Effector CD4-positive, alpha-beta T cell (primary cell): ENCODE measurements around the gene MFSD1.
A peak's percentile ranks its signal among the peaks of the same experiment; 100 is the strongest.

Experiments
- DNase-seq: peaks from one replicate; pipeline ENCODE4 v3.0.0-alpha.2; 2020
- total RNA-seq: gene quantifications from one replicate; lab custom pipeline; 2026; lab: John Stamatoyannopoulos, UW

The MFSD1 gene, protein sequence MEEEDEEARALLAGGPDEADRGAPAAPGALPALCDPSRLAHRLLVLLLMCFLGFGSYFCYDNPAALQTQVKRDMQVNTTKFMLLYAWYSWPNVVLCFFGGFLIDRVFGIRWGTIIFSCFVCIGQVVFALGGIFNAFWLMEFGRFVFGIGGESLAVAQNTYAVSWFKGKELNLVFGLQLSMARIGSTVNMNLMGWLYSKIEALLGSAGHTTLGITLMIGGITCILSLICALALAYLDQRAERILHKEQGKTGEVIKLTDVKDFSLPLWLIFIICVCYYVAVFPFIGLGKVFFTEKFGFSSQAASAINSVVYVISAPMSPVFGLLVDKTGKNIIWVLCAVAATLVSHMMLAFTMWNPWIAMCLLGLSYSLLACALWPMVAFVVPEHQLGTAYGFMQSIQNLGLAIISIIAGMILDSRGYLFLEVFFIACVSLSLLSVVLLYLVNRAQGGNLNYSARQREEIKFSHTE
- total RNA-seq = 28.1 reads per million, percentile 55 among the genes with 10 or more reads in this experiment

DNA sequence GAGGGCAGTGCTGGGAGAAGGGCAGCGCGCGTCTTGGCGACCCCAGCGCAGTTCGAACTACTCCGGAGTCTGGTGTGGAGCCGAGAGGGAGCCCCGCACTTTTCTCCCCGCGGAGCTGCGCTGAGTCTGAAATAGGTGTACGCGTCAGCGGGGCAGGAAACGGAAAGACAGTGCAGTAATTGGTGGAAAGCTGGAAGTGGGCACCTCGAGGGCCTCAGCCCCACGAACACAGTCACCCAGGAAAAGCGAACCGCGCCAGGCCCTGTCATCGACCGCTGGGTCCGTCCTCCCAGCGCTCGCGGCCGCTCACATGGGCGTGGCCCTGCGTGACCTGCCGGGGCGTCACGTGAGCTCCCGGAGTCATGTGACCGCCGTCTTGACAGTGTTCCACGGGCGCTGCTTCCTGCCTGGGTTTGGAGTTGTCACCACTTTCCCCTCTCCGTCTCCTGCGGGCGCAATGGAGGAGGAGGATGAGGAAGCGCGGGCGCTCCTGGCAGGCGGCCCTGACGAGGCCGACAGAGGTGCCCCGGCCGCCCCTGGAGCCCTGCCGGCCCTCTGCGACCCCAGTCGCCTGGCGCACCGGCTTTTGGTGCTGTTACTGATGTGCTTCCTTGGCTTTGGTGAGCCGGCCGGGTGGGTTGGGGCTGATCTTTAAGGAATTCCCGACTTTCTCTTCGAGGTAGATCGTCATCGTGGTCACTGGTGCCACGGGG is at the start of gene MFSD1:
MFSD1 (plus strand) TSS at position 359 of the 713 bp plus-strand sequence; CDS start at position 458, 99 bp downstream.
- DNase-seq = peak; percentile 89

DNA sequence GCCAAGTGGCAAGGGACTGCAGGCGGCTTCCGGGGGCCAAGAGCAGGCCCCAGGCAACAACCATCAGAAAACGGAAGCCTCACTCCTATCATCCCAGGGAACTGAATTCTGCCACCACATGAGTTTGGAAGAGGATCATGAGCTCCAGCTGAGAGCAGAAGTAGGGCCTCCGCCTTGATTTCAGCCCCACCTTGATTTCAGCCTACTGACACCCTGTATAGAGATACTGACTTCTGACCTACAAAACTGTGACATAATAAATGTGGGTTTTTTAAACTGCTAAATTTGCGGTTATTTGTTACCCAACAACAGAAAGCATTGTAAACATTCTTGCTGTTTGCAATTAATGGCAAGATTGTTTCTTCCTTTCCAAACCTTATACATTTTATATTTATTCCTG is 48.0 kb upstream of the MFSD1 start:
- DNase-seq = no peak

DNA sequence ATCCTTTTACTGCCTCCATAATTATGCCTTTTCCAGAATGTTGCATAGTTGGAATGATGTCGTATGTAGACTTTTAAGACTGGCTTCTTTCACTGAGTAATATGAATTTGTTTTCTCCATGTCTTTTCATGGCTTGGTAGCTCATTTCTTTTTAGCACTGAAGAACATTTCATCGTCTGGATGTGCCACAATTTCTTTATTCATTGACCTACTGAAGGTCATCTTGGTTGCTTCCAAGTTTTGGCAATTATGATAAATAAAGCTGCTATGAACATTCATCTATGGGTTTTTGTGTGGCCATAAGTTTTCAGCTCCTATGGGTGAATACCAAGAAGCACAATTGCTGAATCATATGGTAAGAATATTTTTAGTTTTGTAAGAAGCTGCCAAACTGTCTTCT is 46.4 kb upstream of the MFSD1 start:
- no peak for DNase-seq

DNA sequence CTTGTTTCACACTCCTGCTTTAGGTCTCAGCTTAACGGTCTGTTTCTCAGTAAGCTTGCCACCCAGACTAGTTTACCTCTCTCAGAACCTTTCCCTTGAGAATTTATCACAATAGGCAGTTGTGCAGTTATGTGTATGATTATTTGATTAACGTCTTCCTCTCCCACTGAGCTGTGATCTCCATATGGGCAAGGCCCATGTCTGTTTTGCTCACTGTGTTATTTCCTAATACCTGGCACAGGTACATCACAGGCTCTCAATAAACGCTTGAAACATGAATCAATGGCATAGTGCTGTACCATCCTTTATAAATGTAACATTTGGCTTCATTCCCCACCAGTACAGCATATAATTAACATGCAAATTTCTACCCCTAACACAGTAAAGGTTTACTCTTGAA is 40.5 kb upstream of the MFSD1 start:
- no peak for DNase-seq

DNA sequence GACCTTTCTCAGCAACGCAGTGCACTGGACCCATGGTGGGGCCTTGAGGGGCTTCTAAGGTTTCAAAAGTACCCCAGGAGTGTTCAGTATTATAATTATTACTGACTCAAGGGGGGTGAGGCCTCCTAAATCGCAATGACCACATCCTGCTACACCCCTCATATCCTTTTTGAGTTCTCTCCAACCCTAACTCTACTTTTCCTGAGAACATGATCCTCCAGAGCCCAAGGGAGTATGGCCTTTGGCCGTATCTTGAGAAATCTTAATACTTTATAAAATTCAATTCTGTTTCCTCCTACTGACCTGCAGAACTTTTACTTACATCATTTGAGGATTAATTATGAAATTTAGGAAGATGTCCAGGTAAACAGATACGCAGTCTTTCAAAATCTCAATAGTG is 39.2 kb upstream of the MFSD1 start:
- no peak for DNase-seq

DNA sequence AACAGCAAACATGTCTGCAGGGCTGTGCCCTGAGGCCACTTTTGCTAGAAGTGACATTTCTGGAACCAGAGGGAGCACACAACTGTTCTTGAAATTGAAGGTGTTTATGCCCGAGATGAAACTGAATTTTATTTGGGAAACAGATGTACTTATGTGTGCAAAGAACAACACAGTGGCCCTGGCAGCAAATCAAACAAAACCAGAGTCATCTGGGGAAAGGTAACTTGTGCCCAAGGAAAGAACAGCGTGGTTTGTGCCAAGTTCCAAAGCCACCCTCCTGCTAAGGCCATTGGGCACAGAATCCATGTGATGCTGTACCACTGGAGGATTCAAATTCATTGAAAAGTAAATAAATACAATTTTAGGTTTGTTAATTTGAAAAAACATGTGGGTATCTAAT is 38.4 kb upstream of the MFSD1 start:
- DNase-seq = no peak

DNA sequence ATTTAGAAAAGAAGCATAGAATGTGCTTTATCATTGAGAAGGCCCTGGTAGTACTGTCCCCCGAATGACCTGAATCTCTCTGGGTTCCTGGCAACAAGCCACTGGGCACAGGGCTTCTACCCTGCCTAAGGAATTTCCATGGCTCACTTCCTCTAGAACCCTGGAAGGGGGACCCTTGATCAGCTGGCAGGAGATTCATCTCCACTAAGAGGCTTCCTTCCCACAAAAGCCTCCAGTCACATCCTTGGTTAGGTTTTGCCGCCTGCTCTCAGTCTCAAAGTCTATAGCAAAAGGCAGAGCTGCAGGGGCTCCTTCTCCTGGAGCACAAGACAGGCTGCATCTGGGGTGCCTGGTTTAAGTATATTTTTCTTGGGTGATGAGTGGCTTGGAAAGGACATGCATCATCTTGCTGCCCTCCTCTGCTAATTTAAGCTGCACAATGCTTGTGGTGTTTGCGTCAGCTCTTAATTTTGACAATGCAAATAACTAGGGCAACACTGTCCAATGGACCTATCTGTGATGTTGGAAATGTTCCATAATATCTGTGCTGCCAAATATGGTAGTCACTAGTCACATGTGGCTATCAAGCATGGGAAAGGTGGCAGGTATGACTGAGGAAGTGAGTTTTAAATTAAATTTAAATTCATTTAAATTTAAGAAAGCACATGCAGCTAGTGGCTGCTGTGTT is 36.2 kb upstream of the MFSD1 start:
- no peak for DNase-seq

DNA sequence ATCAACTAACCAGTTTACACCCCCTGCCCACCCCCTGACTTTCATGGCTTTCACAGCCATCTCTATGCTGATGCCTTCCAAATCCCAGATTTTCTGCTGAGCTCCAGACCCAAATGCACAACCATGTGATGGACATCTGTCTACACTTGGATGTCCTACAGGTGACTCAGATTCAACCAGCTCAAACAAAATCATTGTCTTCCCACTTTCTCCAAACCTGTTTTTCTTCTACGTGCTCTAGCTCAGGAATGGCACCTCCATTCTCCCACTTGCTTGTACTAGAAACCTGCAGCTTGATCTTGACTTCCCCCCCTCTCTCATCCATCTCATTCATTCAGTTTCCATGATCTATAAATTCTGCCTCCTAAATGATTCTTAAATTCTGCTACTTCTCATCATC is 35.5 kb upstream of the MFSD1 start:
- DNase-seq = no peak

DNA sequence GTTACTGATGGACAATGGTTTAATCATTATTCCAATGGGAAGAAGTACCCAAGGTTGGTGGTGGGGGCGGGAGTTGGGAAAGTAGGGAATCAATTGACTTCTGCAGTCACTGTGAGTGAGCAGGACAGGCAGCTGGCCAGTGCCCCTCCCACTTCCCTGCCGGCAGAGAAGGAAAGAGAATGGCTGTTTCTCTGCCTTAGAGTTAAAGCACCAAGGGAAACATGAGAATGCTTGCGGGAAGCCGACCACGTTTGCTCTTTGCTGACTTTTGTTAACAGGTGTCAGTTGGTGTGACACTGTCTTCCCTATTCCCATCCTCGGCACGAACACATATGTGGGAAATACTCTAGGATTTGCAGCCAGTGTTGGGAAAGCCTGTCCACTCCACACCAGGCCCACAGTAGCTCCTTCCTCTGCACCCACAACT is 33.5 kb upstream of the MFSD1 start:
- DNase-seq = no peak

DNA sequence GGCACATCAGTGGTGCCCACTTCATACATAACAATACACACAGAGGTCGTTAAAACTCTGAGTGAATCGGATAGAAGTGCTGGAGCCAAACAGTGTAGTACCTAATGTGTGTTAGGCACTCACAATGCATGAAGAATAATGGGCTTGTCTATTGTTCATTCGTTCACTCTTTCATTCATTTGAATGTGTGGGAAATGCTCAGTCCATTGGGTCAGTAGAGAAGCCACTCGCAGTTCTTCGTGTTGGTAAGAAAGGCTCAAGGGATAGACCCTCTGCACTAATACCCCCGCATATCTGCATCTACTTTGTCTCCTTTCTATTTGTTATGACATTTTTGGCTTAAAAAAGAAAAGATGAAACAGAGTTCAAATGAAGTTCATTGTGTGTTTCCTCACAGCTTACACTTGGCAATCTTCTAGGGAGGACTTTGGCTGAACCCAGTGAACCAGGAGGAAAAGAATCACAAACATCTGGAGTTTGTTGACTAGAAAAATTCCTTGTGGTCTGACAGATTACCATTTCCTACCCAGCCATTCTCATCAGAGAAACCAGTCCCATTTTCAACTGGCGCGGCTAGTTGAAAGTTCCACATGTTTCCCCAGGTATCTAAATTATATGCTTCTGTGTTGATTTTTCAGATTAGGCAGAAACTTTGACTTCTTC is 32.8 kb upstream of the MFSD1 start:
- DNase-seq = no peak

DNA sequence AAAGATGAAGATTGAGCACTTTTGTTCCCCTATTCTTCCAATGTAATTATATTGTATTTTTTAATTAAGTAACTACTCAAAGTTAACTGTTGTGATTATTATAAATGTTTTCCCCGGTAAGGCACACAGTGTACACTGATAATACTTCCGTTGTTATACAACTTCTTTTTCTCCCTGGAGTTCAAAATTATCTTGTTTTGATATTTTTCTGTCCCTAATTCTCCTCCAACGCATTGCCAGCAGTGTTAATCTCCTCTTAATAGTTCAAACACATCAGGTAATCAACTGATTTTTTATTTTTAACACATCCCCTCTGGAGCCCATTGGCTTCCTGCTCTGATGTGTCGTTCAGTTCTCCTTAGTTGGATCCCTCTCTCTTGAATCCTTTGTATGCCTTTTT is 32.3 kb upstream of the MFSD1 start:
- DNase-seq = no peak

DNA sequence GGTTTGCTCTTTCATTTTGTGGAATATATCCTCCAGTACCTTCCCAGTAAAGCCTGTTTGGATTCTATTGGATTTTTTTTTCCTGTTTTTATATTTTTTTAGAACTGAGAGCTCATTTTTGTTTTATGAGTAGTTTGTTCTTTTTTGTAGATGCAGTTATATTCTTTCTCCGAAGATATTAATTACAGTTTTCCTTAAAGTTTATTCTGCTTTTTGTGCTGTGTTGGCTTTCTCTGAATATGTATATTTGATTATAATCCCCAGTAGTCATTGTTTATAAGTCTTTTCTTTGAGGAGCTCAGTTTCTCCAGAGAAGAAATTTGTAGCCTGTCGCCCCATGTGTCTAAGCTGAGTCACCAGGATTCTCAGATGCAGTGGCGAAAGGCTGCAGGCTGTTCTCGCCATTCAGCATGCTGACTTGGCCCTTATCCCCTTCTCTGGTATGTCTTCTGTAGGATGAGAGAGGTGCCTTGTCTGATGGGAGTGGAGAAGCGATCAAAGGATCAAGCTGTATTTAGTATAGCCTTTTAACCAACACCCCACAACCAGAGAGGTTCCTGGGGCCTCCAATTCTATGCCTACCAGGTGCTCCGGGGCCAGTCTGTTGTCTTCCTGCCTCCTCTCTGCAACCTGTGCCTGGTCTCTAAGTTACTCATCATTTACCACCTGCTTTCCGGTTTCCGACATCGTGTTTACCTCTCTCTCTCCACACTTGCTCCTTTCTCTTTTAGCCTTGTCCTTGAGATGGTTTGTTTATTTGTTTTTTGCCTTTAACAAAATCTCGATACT is 31.7 kb upstream of the MFSD1 start:
- no peak for DNase-seq

DNA sequence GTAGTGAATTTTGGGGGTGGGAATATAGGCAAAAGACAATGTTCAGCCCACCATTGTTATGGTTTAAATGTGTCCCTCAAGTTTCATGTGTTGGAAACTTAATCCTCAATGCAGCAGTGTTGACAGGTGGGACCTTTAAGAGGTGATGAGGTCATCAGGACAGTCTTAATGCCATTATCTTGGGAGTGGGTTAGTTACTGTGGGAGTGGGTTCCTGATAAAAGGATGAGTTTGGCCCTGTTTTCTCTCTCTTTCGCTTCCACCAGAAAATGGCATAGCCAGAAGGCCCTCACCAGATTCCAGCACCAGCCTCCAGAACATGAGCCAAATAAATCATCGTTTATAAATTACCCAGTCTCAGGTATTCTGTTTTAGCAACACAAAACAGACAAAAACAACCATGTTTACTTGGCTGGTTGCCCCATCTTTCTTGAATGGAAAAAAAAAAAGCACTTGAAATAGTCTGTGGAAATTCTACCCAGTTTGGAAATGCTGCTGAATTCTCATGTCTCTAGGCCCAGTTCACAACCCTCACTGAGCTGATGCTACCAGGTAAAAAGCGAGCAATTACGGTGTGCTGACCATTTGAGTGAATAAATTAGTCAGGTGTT is 31.0 kb upstream of the MFSD1 start:
- DNase-seq = no peak

DNA sequence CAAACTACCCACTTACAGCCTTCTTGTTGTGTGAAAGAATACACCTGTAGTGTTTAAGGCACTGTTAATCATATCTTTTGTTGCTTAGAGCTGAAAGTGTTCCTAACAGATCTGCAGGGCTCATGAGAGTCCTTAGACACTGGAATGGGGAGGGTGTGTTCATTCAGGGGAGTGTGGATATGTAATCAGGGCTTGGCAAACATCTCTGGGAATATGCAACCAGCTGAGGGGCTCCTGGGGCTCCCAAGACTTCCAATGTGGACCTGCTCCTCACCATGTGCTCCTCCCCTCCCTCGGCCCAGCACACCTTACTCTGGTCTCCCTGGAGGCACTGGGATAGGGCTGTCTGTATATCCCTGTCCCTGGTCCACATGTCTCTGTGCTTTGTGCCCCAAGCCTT is 30.3 kb upstream of the MFSD1 start:
- DNase-seq = no peak

DNA sequence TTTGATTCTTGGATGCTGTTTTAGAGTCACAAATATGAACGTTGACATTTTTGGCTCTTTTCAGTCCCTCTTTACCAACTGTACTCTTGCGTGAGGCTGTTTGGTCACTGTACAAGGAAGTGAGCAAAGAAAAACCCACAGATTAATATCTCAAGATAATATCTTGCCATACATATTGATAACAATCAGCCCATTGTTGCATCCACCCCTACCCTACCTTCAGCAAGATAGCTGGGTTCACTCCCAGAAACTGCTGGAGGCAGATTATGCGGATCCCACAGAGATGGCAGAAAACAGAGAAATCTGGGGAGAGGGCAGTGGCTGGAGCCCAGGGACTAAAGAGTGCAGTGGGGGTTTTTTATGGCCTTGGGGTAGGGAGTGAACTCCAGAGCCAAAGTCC is 29.9 kb upstream of the MFSD1 start:
- DNase-seq = no peak

DNA sequence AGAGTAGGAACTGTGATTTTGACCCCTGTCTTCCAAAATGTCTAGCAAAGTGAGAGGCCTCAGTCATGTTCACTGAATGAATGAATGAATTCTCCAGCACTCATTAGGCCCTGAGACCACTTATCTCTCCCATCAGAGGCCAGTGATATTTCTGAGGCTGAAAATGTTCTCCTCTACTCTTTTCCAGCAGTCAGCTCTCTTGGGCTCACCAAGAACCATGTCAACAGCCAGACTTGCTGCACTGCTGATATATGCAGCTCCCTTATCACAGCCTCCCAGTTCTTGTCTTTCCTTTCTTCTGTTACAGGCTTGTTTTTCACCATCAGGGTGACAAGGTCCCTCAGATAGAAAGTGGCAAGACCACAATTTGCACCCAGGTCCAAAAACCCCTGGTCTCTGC is 28.7 kb upstream of the MFSD1 start:
- DNase-seq = no peak

DNA sequence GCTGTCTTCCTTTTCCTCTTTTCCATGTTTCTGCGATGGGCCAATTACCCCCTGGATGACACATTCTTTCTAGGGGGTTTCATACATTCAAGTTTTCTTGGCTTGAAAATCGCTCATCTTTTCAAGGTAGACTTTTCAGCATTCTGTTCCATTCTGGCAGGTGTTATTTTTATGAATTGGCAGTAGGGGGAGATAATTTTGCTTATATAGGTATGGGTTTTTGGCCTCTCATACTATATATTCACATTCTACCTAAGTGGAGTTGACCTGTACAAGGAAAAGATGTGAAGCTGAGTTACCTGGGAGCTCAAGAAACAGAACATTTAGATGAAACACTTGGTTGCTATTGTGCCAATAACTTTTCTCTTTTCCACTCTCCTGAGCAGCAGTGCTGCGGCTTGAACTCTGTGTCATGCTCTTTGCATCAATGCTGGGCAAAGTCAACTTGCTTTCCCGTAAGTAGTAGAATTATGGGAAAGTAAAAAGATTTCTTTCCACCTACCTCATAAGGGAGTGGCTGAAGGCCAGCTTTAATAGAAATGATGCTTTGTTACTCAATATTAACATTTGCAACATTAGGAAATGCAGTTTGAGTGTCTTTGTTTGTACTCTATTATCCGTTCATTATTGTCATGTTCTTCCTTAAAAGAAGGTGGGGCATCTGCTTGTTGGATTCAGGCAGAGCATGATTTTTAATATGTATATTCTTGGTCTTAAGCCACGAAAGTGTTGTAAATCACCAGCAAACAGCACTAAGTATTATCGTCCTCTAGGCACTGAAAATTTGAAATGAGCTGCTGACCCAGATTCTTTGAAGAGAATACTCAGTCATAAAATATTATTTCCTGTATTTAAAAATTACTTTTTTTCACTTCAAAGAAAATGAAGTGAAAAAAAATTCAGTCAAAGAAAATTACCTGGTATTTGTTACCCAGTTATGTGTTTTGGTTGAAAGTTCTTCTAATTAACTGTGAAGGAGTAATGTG is 27.7 kb upstream of the MFSD1 start:
- no peak for DNase-seq

DNA sequence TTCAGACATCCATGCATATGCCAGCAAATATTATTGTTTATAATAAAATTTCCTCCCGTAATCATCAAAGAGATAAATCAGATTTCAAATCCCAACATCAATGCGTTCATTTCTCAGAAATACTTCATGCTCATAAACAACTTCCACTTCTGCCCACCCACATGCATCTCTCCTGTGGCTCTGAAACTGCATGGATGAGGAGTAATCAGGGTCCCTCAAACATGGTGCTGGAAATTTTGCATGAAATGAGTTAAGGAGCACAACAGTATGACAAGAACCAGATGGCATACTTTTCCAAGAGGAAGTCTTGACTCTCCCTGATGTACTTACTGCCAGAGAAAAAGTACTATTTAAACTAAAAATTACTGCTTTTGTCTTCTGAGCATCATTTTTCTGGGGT is 26.9 kb upstream of the MFSD1 start:
- no peak for DNase-seq

DNA sequence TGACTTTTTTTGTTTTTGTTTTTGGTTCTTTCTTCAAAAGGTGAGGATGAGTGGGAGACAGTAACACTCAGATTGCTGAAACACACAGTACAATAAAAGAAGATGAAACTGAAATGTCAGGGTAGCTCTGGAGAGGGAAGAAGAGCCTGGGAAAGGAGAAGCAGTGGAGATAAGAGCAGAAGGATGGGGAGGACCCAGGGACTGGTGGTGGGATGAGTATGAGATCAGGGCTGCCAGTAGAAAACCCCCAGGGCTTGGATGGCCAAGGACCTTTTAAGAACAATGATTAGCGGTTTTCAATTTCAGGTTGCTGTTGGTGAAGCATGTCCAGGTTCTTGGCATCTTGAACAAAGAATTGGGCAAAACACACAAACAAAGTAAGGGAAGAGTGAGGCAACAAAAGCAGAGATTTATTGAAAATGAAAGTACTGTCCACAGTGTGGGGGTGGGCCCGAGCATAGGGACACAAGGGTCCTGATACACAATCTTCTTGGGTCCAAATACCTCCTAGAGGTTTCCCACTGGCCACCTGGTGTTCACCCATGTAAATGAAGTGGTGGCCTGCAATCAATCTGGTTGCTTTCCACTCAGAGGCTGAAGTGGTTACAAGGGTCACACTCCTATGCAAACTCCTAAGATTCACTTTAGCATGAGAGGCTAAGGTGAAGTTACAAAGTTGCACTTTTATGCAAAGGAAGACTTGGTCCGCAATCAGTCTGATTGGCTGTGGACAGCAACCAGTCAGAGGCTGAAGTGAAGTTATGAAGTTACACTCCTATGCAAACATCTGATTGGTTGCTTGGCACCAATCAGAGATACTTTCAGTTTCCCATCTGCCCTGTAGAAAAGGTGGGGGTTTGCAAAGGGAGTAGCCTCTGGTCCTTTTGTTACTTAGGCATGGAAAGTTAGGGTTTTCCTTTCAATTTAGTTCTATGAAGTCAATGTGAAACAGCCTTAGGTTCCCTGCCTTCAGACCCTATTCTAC is 26.1 kb upstream of the MFSD1 start:
- DNase-seq = no peak
